Ishikawa (cell line): ENCODE measurements around the gene RSPH9.

ENCODE experiments used
- MAX ChIP-seq: IDR thresholded peaks from 2 replicates; pipeline ENCODE4 v1.6.1; 2012
- RAD21 ChIP-seq: IDR thresholded peaks from 2 replicates; pipeline ENCODE4 v1.6.1; 2012; ENCODE audit warnings: low read depth
- REST ChIP-seq: IDR thresholded peaks from 2 replicates; pipeline ENCODE4 v1.6.1; 2012; ENCODE audit warnings: low read depth, mild to moderate bottlenecking

GRCh38 chr6:43624786-43625288 is 20.0 kb upstream of the RSPH9 start:
- TF ChIP-seq RAD21 (no peak), REST (no peak), MAX (no peak)
